Tibial nerve (tissue), 4 donors: Measurements from ENCODE around the gene XG. TPM values are rescaled to one million over a fixed set of nuclear protein-coding genes. Genes with fewer than 3 reads are reported as not detected.
"Not testable (repeated sequence)": the region's sequence is repeated elsewhere in the genome, so short reads cannot be mapped to it uniquely, and the experiment has no call there.

Experiments used
- DNase-seq, 2 donors: peaks; one replicate each; pipeline ENCODE4 v3.0.0-alpha.2; 2019; ENCODE audit warnings: low spot score in 2 of 2
- H3K27ac ChIP-seq, 4 donors: fragments of 200-600 bp; sonication (generic) in 3 of 4; one replicate each; pipeline ENCODE4 v1.5.1; 2017 to 2019; ENCODE audit warnings: mild to moderate bottlenecking in 1 of 4
- H3K27me3 ChIP-seq, 2 donors: fragments of 200-600 bp; sonication (generic) in 1 of 2; one replicate each; pipeline versions ENCODE4 v1.5.1 to v1.6.0; 2017 to 2019
- H3K36me3 ChIP-seq, 3 donors: fragments of 200-600 bp; sonication (generic); one replicate each; pipeline ENCODE4 v1.5.1; 2018 to 2019
- H3K4me1 ChIP-seq, 4 donors: fragments of 200-600 bp; sonication (generic) in 3 of 4; one replicate each; pipeline ENCODE4 v1.5.1; 2017 to 2019
- H3K4me3 ChIP-seq, 4 donors: fragments of 200-600 bp; sonication (generic) in 3 of 4; one replicate each; pipeline ENCODE4 v1.5.1; 2017 to 2019; ENCODE audit warnings: mild to moderate bottlenecking in 1 of 4, moderate library complexity in 1 of 4
- H3K9me3 ChIP-seq, 4 donors: fragments of 200-600 bp; sonication (generic) in 3 of 4; one replicate each; pipeline ENCODE4 v1.5.1; 2017 to 2019
- CTCF ChIP-seq, 5 experiments: fragments of 200-600 bp in 3 of 5; fragments of 450-650 bp in 2 of 5; sonication (generic) in 3 of 5; IDR thresholded peaks; one replicate each; pipeline ENCODE4 v1.5.1; 2016 to 2019; ENCODE audit warnings: antibody characterized with exemption in 5 of 5, mild to moderate bottlenecking in 3 of 5, moderate library complexity in 2 of 5
- EP300 ChIP-seq, 2 donors: sonication (generic); formaldehyde crosslinking; IDR thresholded peaks; one replicate each; pipeline ENCODE4 v1.6.1; 2017; ENCODE audit warnings: antibody characterized with exemption in 2 of 2, mild to moderate bottlenecking in 1 of 2
- POLR2A ChIP-seq, 2 donors: fragments of 450-650 bp; IDR thresholded peaks; one replicate each; pipeline ENCODE4 v1.6.1; 2017; ENCODE audit warnings: antibody characterized with exemption in 2 of 2, mild to moderate bottlenecking in 2 of 2, moderate library complexity in 2 of 2
- whole genome bisulfite sequencing, 2 donors: methylation state at CpG; one replicate each; pipeline ENCODE4 v1.1.5; 2018; 5-methylcytosine and 5-hydroxymethylcytosine counted together
- total RNA-seq, 4 donors: library from RNA; depleted of rRNA; stranded (reverse); fragments of >200 nt; gene quantifications; one replicate each; pipeline ENCODE4 v1.1.0, GENCODE V29; 2016

Gene XG
- total RNA-seq, 4 donors from 2014 or later: 1.2 to 5.1 (median 3.1) TPM

- no peaks in the 10 kb centered on the region for H3K27me3 ChIP-seq
- no peaks in the 10 kb centered on the region for H3K36me3 ChIP-seq
- no peaks in the 10 kb centered on the region for H3K4me1 ChIP-seq
- H3K9me3 ChIP-seq: no peaks in the 10 kb centered on the region
- H3K4me3 ChIP-seq: no peak overlapping the region
- 53 to 55% methylated on average over 7 of the region's 7 CpGs for WGBS, 2 donors
- TF ChIP-seq CTCF (IDR thresholded peaks at IDR 0.05) (no peak), POLR2A (IDR thresholded peaks at IDR 0.05) (no peak), EP300 (IDR thresholded peaks at IDR 0.05) (no peak)
- no peak for DNase-seq
- H3K27ac ChIP-seq: no peak overlapping the region
These were observed 41.9 kb downstream of the XG start for GRCh38 chrX:2793752-2794151.

- no peak overlapping the region for H3K4me3 ChIP-seq
- WGBS, 2 donors: 93 to 96% methylated on average over 4 to 19 of the region's 19 CpGs
- no peaks in the 10 kb centered on the region for H3K4me1 ChIP-seq
- H3K36me3 ChIP-seq: no peaks in the 10 kb centered on the region
- no peaks in the 10 kb centered on the region for H3K27me3 ChIP-seq
- TF ChIP-seq POLR2A (IDR thresholded peaks at IDR 0.05): no peak
- TF ChIP-seq CTCF (IDR thresholded peaks at IDR 0.05): no peak
- TF ChIP-seq EP300 (IDR thresholded peaks at IDR 0.05): no peak
- DNase-seq: no peak
- no peaks in the 10 kb centered on the region for H3K9me3 ChIP-seq
- H3K27ac ChIP-seq: no peak overlapping the region
These were observed 42.5 kb downstream of the XG start for GRCh38 chrX:2794336-2794735.

GRCh38 chrX:2796808-2797207, 45.0 kb downstream of the XG start:
- WGBS, 2 donors: 76 to 89% methylated on average over 11 to 15 of the region's 15 CpGs
- not testable (repeated sequence) for H3K4me3 ChIP-seq, H3K9me3 ChIP-seq, H3K4me1 ChIP-seq, H3K27ac ChIP-seq, H3K27me3 ChIP-seq, H3K36me3 ChIP-seq, DNase-seq

GRCh38 chrX:2799369-2799768, 47.5 kb downstream of the XG start:
- WGBS, 2 donors: 48 to 63% methylated on average over 4 of the region's 4 CpGs

GRCh38 chrX:2799980-2800379, 48.1 kb downstream of the XG start:
- not testable (repeated sequence) for H3K4me3 ChIP-seq, H3K27ac ChIP-seq, DNase-seq, H3K27me3 ChIP-seq, H3K9me3 ChIP-seq, H3K4me1 ChIP-seq, H3K36me3 ChIP-seq
- 66 to 72% methylated on average over 2 to 5 of the region's 5 CpGs for WGBS, 2 donors

More at GRCh38 chrX:2799369-2799768, 47.5 kb downstream of the XG start:
- H3K27me3 ChIP-seq: peaks cover 0 to 9% of the 10 kb centered on the region in 2 donors
- no peak overlapping the region for H3K27ac ChIP-seq
- no peaks in the 10 kb centered on the region for H3K4me1 ChIP-seq
- H3K9me3 ChIP-seq: no peaks in the 10 kb centered on the region
- no peak overlapping the region for H3K4me3 ChIP-seq
- TF ChIP-seq POLR2A (IDR thresholded peaks at IDR 0.05) (no peak), EP300 (IDR thresholded peaks at IDR 0.05) (no peak), CTCF (IDR thresholded peaks at IDR 0.05) (no peak)
- DNase-seq: no peak
- no peaks in the 10 kb centered on the region for H3K36me3 ChIP-seq

- no peak overlapping the region for H3K4me3 ChIP-seq
- no peak for TF ChIP-seq POLR2A (IDR thresholded peaks at IDR 0.05)
- TF ChIP-seq CTCF (IDR thresholded peaks at IDR 0.05): no peak
- no peak for TF ChIP-seq EP300 (IDR thresholded peaks at IDR 0.05)
- peaks cover 0 to 9% of the 10 kb centered on the region in 2 donors for H3K27me3 ChIP-seq
- no peaks in the 10 kb centered on the region for H3K9me3 ChIP-seq
- H3K27ac ChIP-seq: no peak overlapping the region
- DNase-seq: no peak
- H3K36me3 ChIP-seq: no peaks in the 10 kb centered on the region
- no peaks in the 10 kb centered on the region for H3K4me1 ChIP-seq
- WGBS, 2 donors: 77 to 93% methylated on average over 4 of the region's 4 CpGs
These were observed 49.4 kb downstream of the XG start for GRCh38 chrX:2801223-2801622.

GRCh38 chrX:2802376-2803090, 50.7 kb downstream of the XG start:
- H3K27me3 ChIP-seq, H3K36me3 ChIP-seq, H3K27ac ChIP-seq, H3K9me3 ChIP-seq, DNase-seq, H3K4me3 ChIP-seq, H3K4me1 ChIP-seq: not testable (repeated sequence)
- WGBS, 2 donors: 65 to 74% methylated on average over 17 to 18 of the region's 18 CpGs

GRCh38 chrX:2803486-2803885, 51.6 kb downstream of the XG start:
- H3K4me1 ChIP-seq, H3K9me3 ChIP-seq, H3K27me3 ChIP-seq, DNase-seq, H3K4me3 ChIP-seq, H3K27ac ChIP-seq, H3K36me3 ChIP-seq: not testable (repeated sequence)
- WGBS, 2 donors: 66 to 71% methylated on average over 8 of the region's 8 CpGs

- H3K27me3 ChIP-seq, H3K4me3 ChIP-seq, H3K36me3 ChIP-seq, H3K9me3 ChIP-seq, DNase-seq, H3K4me1 ChIP-seq: not testable (repeated sequence)
- 65 to 90% methylated on average over 2 to 18 of the region's 18 CpGs for WGBS, 2 donors
- H3K27ac ChIP-seq: peak overlapping the region in 1 of 4 donors; percentile 28
These were observed 52.4 kb downstream of the XG start for GRCh38 chrX:2804106-2804843.
